NCI-H460 (cell line): ENCODE results near the gene SLC41A3. TPM values are rescaled to one million over a fixed set of nuclear protein-coding genes. Genes with fewer than 3 reads are reported as not detected.
"Not testable (repeated sequence)": the region's sequence is repeated elsewhere in the genome, so short reads cannot be mapped to it uniquely, and the experiment has no call there.

ENCODE experiments used
- DNase-seq: peaks from one replicate; pipeline ENCODE4 v3.0.0-alpha.2; 2016; ENCODE audit warnings: low read depth; ENCODE audit errors: extremely low read depth
- total RNA-seq: library from RNA; depleted of rRNA; stranded (reverse); fragments of >200 nt; shearing (Covaris generic); gene quantifications from 2 replicates; pipeline ENCODE4 v1.2.3, GENCODE V29; 2014

The SLC41A3 gene
- total RNA-seq, 1 experiment from 2014 or later = 27.8 TPM

- no peak for DNase-seq
Observed at GRCh38 chr3:126107203-126107939, 23.4 kb upstream of the SLC41A3 start.

- no peak for DNase-seq
Observed at GRCh38 chr3:126106336-126107202, 22.6 kb upstream of the SLC41A3 start.

- DNase-seq = no peak
Observed at GRCh38 chr3:126105691-126106187, 21.8 kb upstream of the SLC41A3 start.

GRCh38 chr3:126104742-126105605, 21.1 kb upstream of the SLC41A3 start:
- DNase-seq = no peak

- DNase-seq = no peak
Observed at GRCh38 chr3:126104028-126104635, 20.2 kb upstream of the SLC41A3 start.

- DNase-seq = no peak
Observed at GRCh38 chr3:126103121-126104027, 19.4 kb upstream of the SLC41A3 start.

- no peak for DNase-seq
Observed at GRCh38 chr3:126102530-126102951, 18.6 kb upstream of the SLC41A3 start.

- no peak for DNase-seq
Observed at GRCh38 chr3:126102011-126102410, 18.1 kb upstream of the SLC41A3 start.

- DNase-seq = no peak
Observed at GRCh38 chr3:126101521-126101982, 17.6 kb upstream of the SLC41A3 start.

GRCh38 chr3:126100634-126101301, 16.8 kb upstream of the SLC41A3 start:
- no peak for DNase-seq

GRCh38 chr3:126100269-126100633, 16.3 kb upstream of the SLC41A3 start:
- no peak for DNase-seq

- DNase-seq = no peak
Observed at GRCh38 chr3:126098391-126098858, 14.5 kb upstream of the SLC41A3 start.

GRCh38 chr3:126097801-126098200, 13.9 kb upstream of the SLC41A3 start:
- no peak for DNase-seq

- DNase-seq = not testable (repeated sequence)
Observed at GRCh38 chr3:126096274-126096673, 12.3 kb upstream of the SLC41A3 start.

GRCh38 chr3:126092128-126092527, 8.2 kb upstream of the SLC41A3 start:
- DNase-seq = not testable (repeated sequence)

GRCh38 chr3:126087552-126088175, 3.7 kb upstream of the SLC41A3 start:
- DNase-seq = no peak

GRCh38 chr3:126085841-126086240, 1.9 kb upstream of the SLC41A3 start:
- no peak for DNase-seq

GRCh38 chr3:126085276-126085675, 1.4 kb upstream of the SLC41A3 start:
- no peak for DNase-seq
